AG08396 (cell line): Measurements from ENCODE around the gene SLC6A18.

ENCODE experiments used
- DNase-seq: peaks from one replicate; pipeline ENCODE4 v3.0.0; 2012; ENCODE audit warnings: low spot score, mixed read lengths

The SLC6A18 gene

GRCh38 chr5:1235379-1235778, 10.2 kb downstream of the SLC6A18 start:
- DNase-seq: no peak

DNA sequence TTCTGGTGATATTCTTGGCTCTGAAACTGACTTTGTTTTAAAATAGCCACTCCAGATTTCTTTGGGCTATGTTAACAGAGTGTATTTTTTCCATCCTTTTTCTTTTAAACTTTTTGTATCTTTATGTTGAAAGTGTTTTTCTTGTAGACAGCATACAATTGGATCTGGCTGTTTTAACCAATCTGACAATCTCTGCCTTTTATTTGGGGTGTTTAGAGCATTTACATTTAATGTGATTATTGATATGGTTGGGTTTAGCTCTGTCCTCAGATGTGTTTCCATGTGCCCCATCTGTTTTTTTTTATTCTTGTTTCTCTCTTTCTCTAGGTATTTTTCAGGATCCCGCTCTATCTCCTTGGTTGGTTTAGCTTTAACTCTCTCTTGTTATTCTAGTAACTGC, 10.7 kb downstream of the SLC6A18 start:
- DNase-seq: no peak

DNA sequence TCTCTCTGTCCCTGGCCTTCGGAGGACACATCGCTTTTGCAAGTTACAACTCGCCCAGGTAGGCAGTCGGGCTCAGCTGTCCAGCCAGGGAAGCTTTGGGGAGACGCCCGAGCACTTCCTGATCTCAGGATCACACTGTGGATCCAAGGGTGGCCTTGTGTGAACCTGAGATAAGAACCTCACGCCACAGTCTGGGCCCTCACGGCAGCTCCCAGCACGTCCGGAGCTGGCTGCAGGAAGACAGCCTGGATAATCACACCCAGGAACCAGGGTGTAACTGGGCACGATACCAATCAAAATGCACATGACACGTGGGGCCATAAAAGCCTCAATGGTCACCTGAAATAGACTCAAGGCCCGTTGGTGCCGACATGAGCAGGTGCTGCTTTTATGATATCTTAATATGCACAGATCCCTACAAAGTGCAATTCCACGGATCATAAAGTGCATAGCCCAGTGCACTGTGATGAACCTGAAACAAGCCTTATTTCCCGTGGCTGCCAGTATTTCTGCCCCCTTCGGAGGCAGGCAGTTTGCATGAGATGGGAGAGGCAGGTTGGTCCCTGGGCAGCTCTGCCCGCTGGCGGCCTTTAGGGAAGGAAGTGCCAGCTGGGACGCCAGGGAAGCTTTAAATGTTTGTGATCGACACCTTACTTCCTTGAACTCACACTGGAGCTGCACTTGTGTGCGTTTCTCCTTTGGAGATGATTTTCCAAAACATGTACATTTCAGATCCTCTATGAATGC, 14.5 kb downstream of the SLC6A18 start:
- DNase-seq: no peak

DNA sequence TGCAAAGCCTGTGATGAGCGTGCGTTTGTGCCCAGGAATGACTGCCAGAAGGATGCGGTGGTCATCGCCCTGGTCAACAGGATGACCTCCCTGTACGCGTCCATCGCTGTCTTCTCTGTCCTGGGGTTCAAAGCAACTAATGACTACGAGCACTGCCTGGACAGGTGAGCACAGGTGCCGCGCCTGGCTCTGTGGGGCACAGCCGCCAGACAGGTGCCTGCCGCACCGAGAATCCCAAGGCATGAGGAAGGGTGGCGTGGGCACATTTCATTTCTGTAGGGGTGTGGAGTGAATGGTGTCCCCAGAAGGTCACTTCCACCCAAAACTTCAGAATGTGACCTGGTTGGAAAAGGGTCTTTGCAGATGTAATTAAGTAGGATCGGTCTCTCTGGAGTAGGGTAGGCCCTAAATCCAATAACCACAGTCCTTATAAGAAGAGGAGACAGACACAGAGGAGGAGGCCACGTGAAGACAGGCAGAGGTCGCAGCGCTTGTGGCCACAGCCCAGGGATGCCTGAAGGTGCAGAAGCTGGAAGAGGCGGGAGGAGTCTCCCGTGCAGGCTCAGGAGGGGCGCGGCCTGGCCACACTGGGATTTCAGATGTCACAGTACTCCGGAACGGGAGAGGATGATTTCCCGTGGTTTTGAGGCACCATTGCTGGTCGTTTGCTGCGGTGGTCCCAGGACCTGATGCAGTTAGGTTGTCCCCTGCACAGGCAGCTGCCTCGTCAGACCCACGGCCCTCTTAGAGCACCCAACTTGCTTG, 15.5 kb downstream of the SLC6A18 start:
- DNase-seq: no peak

- no peak for DNase-seq
Observed at GRCh38 chr5:1241509-1242080, 16.4 kb downstream of the SLC6A18 start.

DNA sequence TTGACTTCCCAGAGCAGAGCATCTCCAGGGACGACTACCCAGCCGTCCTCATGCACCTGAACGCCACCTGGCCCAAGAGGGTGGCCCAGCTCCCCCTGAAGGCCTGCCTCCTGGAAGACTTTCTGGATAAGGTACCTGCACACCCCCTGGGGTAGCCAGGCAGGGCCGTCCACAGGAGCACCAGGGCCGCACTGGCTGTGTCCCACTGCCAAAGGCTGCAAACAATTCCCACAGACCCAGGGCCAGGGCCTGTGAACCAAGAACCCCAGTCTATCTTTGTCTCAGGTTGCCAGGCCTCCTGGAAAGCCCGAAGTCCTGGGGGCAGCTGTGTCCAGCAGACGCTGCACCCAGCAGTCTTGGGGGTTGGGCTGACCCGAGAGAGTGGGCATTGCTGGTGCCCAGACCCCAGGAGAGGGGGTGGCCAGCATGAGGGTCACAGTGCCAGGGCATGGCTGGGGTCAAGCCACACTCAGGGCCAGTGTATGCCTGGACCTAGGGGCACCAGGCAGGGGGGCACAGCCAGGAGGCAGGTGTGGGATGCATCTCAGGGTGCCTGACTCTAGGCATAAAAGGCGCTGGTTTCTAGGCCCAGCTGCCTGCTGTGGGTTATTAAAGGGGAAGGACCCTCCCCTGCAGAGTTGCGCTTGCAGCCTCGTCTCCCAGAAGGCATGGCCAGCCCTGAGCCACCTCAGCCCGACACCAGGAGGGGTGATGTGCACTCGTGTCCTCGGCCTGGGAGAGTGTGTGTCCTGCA, 17.7 kb downstream of the SLC6A18 start:
- DNase-seq: no peak

- no peak for DNase-seq
Observed at GRCh38 chr5:1243487-1244130, 18.4 kb downstream of the SLC6A18 start.

- no peak for DNase-seq
Observed at GRCh38 chr5:1244255-1244654, 19.1 kb downstream of the SLC6A18 start.

DNA sequence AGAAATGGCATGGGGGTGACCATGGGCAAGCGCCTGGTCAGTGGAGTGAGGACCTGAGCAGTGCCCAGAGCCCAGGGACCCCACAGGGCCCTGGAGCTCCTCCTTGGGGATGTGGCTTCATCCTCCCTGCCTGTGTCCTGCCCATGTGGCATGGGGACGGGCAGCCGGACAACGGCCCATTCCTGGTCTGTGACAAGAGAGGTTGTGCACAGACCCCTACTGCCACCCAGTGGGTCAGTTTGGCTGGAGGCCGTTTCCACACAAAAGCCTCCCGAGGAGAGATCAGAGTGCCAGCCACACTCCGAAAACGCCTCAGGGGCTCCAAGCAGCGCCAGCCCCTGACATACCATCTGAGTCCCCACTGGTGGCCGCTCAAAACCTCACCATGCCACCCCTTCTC, 19.8 kb downstream of the SLC6A18 start:
- DNase-seq: no peak

- no peak for DNase-seq
Observed at GRCh38 chr5:1245905-1246576, 20.9 kb downstream of the SLC6A18 start.

DNA sequence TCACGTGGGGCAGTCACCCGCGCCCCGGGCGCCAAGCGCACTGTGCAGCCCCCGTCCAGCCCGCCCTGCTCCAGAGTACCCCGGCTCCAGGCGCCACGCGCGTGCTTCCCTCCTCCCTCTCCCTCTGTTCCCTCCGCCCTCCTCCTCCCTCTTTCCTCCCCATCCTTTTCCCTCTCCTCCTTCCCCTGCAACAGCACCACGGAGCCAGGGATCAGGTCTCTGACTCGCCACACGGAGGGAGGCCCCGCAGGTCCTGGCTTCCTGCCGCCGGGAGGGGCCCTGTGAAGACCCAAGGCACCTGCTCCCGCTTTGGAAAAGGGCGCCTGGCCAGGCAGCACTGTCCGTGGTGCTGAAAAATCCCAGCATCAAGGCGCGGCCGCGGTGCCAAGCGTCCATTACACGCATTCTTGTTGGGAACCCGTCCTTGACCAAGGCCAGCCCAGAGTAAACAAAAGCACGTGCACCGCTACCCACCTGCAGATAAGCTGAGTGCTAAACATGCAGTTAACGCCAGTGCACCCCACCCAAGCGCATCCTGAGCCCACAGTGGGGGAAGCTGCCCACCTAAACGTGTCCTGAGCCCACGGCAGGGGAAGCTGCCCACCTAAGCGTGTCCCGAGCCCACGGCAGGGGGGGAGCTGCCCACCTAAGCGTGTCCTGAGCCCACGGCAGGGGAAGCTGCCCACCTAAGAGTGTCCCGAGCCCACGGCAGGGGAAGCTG, 21.7 kb downstream of the SLC6A18 start:
- peak; percentile 68 for DNase-seq

DNA sequence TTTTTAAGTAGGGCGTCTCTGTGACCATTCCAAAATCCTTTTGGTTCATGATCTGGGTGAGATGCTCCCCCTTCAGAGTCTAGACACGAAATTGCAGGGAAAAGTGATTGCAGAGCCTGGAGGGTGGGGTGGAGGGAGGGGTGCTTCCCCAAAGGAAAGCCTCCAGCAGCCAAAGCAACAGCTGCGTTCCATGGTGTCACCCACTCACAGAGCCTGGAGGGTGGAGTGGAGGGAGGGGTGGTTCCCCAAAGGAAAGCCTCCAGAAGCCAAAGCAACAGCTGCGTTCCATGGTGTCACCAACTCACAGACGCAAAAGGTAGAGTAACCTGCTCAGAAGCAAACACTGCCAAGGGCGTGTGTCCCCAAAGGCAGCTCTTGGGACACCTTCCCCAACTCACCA, 22.6 kb downstream of the SLC6A18 start:
- no peak for DNase-seq

GRCh38 chr5:1249366-1250280, 24.4 kb downstream of the SLC6A18 start:
- no peak for DNase-seq

- no peak for DNase-seq
Observed at GRCh38 chr5:1251678-1252580, 26.7 kb downstream of the SLC6A18 start.

DNA sequence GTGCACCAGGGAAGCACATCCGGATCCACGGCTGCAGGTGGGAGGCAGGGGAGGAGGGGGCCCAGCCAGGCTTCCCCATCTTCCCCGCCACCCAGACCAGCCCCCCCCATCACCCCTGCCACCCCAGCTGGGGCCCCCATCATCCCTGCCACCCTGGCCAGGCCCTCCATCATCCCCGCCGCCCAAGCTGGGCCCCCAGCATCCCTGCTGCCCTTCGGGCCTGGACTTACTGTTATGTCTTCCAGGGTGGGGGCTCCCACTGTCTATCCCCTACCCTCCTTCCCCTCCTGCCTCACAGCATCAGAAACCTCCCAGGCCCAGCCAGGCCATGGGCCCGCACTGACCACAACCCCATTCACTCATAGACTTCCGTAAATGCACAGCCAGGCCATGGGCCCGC, 27.5 kb downstream of the SLC6A18 start:
- DNase-seq: no peak

- DNase-seq: no peak
Observed at GRCh38 chr5:1253456-1254105, 28.4 kb downstream of the SLC6A18 start.

GRCh38 chr5:1254196-1254595, 29.0 kb downstream of the SLC6A18 start:
- no peak for DNase-seq

DNA sequence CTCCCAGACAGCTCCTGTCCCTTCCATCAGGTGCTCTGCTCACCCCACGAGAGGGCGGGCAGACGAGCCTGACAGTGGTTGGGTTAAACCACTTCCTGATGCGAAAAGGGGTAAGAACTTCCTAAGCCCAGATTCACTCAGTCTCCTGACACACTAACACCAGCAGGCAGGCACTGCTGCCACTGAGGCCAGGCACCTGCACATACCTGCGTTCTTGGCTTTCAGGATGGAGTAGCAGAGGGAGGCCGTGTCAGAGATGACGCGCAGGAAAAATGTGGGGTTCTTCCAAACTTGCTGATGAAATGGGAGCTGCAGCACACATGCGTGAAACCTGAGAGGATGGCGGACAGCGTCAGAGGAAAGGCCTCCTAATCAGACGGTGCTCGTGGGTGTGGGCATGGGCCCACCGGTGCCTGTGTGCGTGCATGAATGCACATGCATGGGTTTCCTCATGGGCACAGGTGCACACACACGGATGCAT, 29.9 kb downstream of the SLC6A18 start:
- DNase-seq: no peak
